GM12875 (cell line): ENCODE measurements around the gene CDCP1.

Experiments
- H3K4me3 ChIP-seq: one replicate; pipeline ENCODE4 v1.5.1; 2011; ENCODE audit warnings: low read depth, low read length, control low read depth
- CTCF ChIP-seq: IDR thresholded peaks from 2 replicates; pipeline ENCODE4 v1.5.1; 2011; ENCODE audit warnings: low read depth, mild to moderate bottlenecking, control low read depth, inconsistent platforms, low read length, moderate library complexity, borderline replicate concordance; ENCODE audit not compliant: insufficient read depth

CDCP1 gene

GRCh38 chr3:45126730-45127129 lies 19.4 kb downstream of the CDCP1 start:
- no peak for TF ChIP-seq CTCF
- no peak overlapping the region for H3K4me3 ChIP-seq

- no peak overlapping the region for H3K4me3 ChIP-seq
- TF ChIP-seq CTCF, result no peak
Measured at GRCh38 chr3:45125550-45126026, 20.6 kb downstream of the CDCP1 start.

GRCh38 chr3:45124956-45125355 lies 21.2 kb downstream of the CDCP1 start:
- no peak for TF ChIP-seq CTCF
- H3K4me3 ChIP-seq, result no peak overlapping the region

- no peak for TF ChIP-seq CTCF
- no peak overlapping the region for H3K4me3 ChIP-seq
Measured at GRCh38 chr3:45124352-45124751, 21.8 kb downstream of the CDCP1 start.

- no peak overlapping the region for H3K4me3 ChIP-seq
- no peak for TF ChIP-seq CTCF
Measured at GRCh38 chr3:45123581-45124269, 22.5 kb downstream of the CDCP1 start.

- TF ChIP-seq CTCF, result no peak
- H3K4me3 ChIP-seq, result no peak overlapping the region
Measured at GRCh38 chr3:45123030-45123429, 23.1 kb downstream of the CDCP1 start.

- no peak overlapping the region for H3K4me3 ChIP-seq
- no peak for TF ChIP-seq CTCF
Measured at GRCh38 chr3:45120359-45121158, 25.6 kb downstream of the CDCP1 start.
